Measurements from ENCODE around the gene MSANTD1.

MSANTD1 gene

GRCh38 chr4:3267576-3268394 is 18.8 kb downstream of the MSANTD1 start:
- no peak for DNase-seq

- DNase-seq, result no peak
Observed at GRCh38 chr4:3268395-3269104, 19.6 kb downstream of the MSANTD1 start.

GRCh38 chr4:3269105-3269927 is 20.4 kb downstream of the MSANTD1 start:
- DNase-seq, result no peak

- DNase-seq, result no peak
Observed at GRCh38 chr4:3269991-3270611, 21.1 kb downstream of the MSANTD1 start.

GRCh38 chr4:3271131-3271530 is 22.2 kb downstream of the MSANTD1 start:
- DNase-seq, result no peak

- DNase-seq, result no peak
Observed at GRCh38 chr4:3276986-3277385, 28.0 kb downstream of the MSANTD1 start.

- no peak for DNase-seq
Observed at GRCh38 chr4:3280466-3280865, 31.5 kb downstream of the MSANTD1 start.

- no peak for DNase-seq
Observed at GRCh38 chr4:3283483-3283882, 34.5 kb downstream of the MSANTD1 start.

GRCh38 chr4:3283916-3284315 is 35.0 kb downstream of the MSANTD1 start:
- DNase-seq, result no peak

- no peak for DNase-seq
Observed at GRCh38 chr4:3284734-3285557, 36.0 kb downstream of the MSANTD1 start.

- no peak for DNase-seq
Observed at GRCh38 chr4:3285558-3286334, 36.8 kb downstream of the MSANTD1 start.

GRCh38 chr4:3286335-3287175 is 37.6 kb downstream of the MSANTD1 start:
- DNase-seq, result no peak

- DNase-seq, result no peak
Observed at GRCh38 chr4:3287271-3287971, 38.5 kb downstream of the MSANTD1 start.

- DNase-seq, result no peak
Observed at GRCh38 chr4:3287972-3288570, 39.1 kb downstream of the MSANTD1 start.

GRCh38 chr4:3288571-3289094 is 39.7 kb downstream of the MSANTD1 start:
- no peak for DNase-seq

GRCh38 chr4:3290476-3290875 is 41.5 kb downstream of the MSANTD1 start:
- DNase-seq, result no peak

- no peak for DNase-seq
Observed at GRCh38 chr4:3290889-3291321, 41.9 kb downstream of the MSANTD1 start.

- no peak for DNase-seq
Observed at GRCh38 chr4:3291411-3291968, 42.5 kb downstream of the MSANTD1 start.
